Measurements from ENCODE around the gene TH. TPM values are rescaled to one million over a fixed set of nuclear protein-coding genes. Genes with fewer than 3 reads are reported as not detected.

Gene TH
- total and polyA plus RNA-seq, 2 donors (not counting 1 experiment from before 2014, with no cell fraction given) = not detected

- Mint-ChIP-seq H3K27ac (no peak overlapping the region), H3K27me3 (peaks cover 58% of the 10 kb centered on the region), H3K4me3 (no peak overlapping the region), H3K9me3 (ENCODE audit: insufficient read depth) (no peaks in the 10 kb centered on the region), H3K4me1 (peaks cover 13% of the 10 kb centered on the region)
- 2% methylated on average over 72 of the region's 72 CpGs for WGBS (ENCODE audit: insufficient coverage)
- Histone ChIP-seq H3K27me3 (replicated peaks in 1 of 4; ENCODE audit: control extremely low read depth in 1 of 4, control insufficient read depth in 3 of 4, insufficient read depth in 4 of 4, low read length in 3 of 4) (peaks cover 0 to 72% (median 46%) of the 10 kb centered on the region in 4 experiments), H2AFZ (ENCODE audit: insufficient read depth, low read depth, low read length, poor library complexity, severe bottlenecking) (no peak overlapping the region), H3K27ac (ENCODE audit: low read length in 2 of 2) (no peak overlapping the region), H4K20me1 (ENCODE audit: control insufficient read depth, insufficient read depth, low read length, poor library complexity, severe bottlenecking) (no peaks in the 10 kb centered on the region), H3K79me2 (ENCODE audit: control insufficient read depth, insufficient read depth, low read length) (no peaks in the 10 kb centered on the region), H3K4me3 (ENCODE audit: control extremely low read depth in 1 of 5, extremely low read depth in 1 of 5, insufficient read depth in 1 of 5, low read depth in 2 of 5, low read length in 4 of 5) (no peak overlapping the region), H3K9me3 (ENCODE audit: control extremely low read depth in 1 of 3, control insufficient read depth in 2 of 3, insufficient read depth in 1 of 3, low read length in 2 of 3) (peaks cover 0 to 6% (median 0%) of the 10 kb centered on the region in 3 donors), H3K36me3 (replicated peaks in 1 of 2; ENCODE audit: control extremely low read depth in 1 of 2, control insufficient read depth in 1 of 2, extremely low read depth in 1 of 2, insufficient read depth in 2 of 2, low read length in 1 of 2) (no peaks in the 10 kb centered on the region), H3K4me1 (ENCODE audit: control insufficient read depth in 2 of 2, insufficient read depth in 2 of 2, low read length in 2 of 2) (peaks cover 10 to 29% of the 10 kb centered on the region in 2 donors), H3K9ac (ENCODE audit: low read length) (no peak overlapping the region), H3K4me2 (replicated peaks; ENCODE audit: low read depth, low read length, poor library complexity, severe bottlenecking) (peak overlapping the region; percentile 70)
- POLR2A ChIA-PET = no interaction called here
- no peak for ATAC-seq (ENCODE audit: low read depth)
- CTCF ChIA-PET = interaction anchor here (1.6 to 6.0 kb wide), 2 partner anchors 8 to 450 kb away, joined by 5 to 36 read pairs; no protein-coding TSS in a partner anchor
- intact Hi-C loops (cut with micrococcal nuclease) = no loop called here
- peak; percentile 42 for DNase-seq
- no peak for TF ChIP-seq CTCF (IDR thresholded peaks at IDR 0.05)
- TF ChIP-seq EZH2 (IDR thresholded peaks at IDR 0.05; ENCODE audit: borderline replicate concordance, insufficient read depth, low read depth, low read length, poor library complexity, severe bottlenecking) = peak; percentile 43
These were observed 27.6 kb downstream of the TH start for GRCh38 chr11:2143799-2144543.

GRCh38 chr11:2143477-2143798 lies 28.2 kb downstream of the TH start:
- Histone ChIP-seq H3K4me3 (ENCODE audit: control extremely low read depth in 1 of 5, extremely low read depth in 1 of 5, insufficient read depth in 1 of 5, low read depth in 2 of 5, low read length in 4 of 5) (no peak overlapping the region), H3K9ac (ENCODE audit: low read length) (no peak overlapping the region), H3K79me2 (ENCODE audit: control insufficient read depth, insufficient read depth, low read length) (no peaks in the 10 kb centered on the region), H3K27ac (ENCODE audit: low read length in 2 of 2) (no peak overlapping the region), H3K36me3 (replicated peaks in 1 of 2; ENCODE audit: control extremely low read depth in 1 of 2, control insufficient read depth in 1 of 2, extremely low read depth in 1 of 2, insufficient read depth in 2 of 2, low read length in 1 of 2) (no peaks in the 10 kb centered on the region), H3K4me2 (replicated peaks; ENCODE audit: low read depth, low read length, poor library complexity, severe bottlenecking) (peak overlapping the region; percentile 70), H4K20me1 (ENCODE audit: control insufficient read depth, insufficient read depth, low read length, poor library complexity, severe bottlenecking) (no peaks in the 10 kb centered on the region), H3K27me3 (replicated peaks in 1 of 4; ENCODE audit: control extremely low read depth in 1 of 4, control insufficient read depth in 3 of 4, insufficient read depth in 4 of 4, low read length in 3 of 4) (peaks cover 0 to 68% (median 44%) of the 10 kb centered on the region in 4 experiments), H2AFZ (ENCODE audit: insufficient read depth, low read depth, low read length, poor library complexity, severe bottlenecking) (no peak overlapping the region), H3K4me1 (ENCODE audit: control insufficient read depth in 2 of 2, insufficient read depth in 2 of 2, low read length in 2 of 2) (peaks cover 12 to 29% of the 10 kb centered on the region in 2 donors), H3K9me3 (ENCODE audit: control extremely low read depth in 1 of 3, control insufficient read depth in 2 of 3, insufficient read depth in 1 of 3, low read length in 2 of 3) (peaks cover 0 to 6% (median 0%) of the 10 kb centered on the region in 3 donors)
- CTCF ChIA-PET = interaction anchor here (1.0 to 6.0 kb wide), 2 partner anchors 8 to 450 kb away, joined by 3 to 36 read pairs; no protein-coding TSS in a partner anchor
- no peak for TF ChIP-seq EZH2 (IDR thresholded peaks at IDR 0.05; ENCODE audit: borderline replicate concordance, insufficient read depth, low read depth, low read length, poor library complexity, severe bottlenecking)
- no peak for TF ChIP-seq CTCF (IDR thresholded peaks at IDR 0.05)
- H3K27ac Mint-ChIP-seq = no peak overlapping the region
- no peak for DNase-seq
- POLR2A ChIA-PET = no interaction called here
- intact Hi-C loops (cut with micrococcal nuclease) = no loop called here
- WGBS (ENCODE audit: insufficient coverage) = 7% methylated on average over 12 of the region's 12 CpGs
- H3K4me3 Mint-ChIP-seq = no peak overlapping the region
- peaks cover 52% of the 10 kb centered on the region for H3K27me3 Mint-ChIP-seq
- peaks cover 13% of the 10 kb centered on the region for H3K4me1 Mint-ChIP-seq
- ATAC-seq (ENCODE audit: low read depth) = no peak
- no peaks in the 10 kb centered on the region for H3K9me3 Mint-ChIP-seq (ENCODE audit: insufficient read depth)
